ENCODE data around the gene CPEB4. TPM values are rescaled to one million over a fixed set of nuclear protein-coding genes. Genes with fewer than 3 reads are reported as not detected.

CPEB4 gene
- total RNA-seq, 1 experiment from 2014 or later: 86.7 TPM

GRCh38 chr5:173881811-173882575, 6.2 kb upstream of the CPEB4 start:
- Mint-ChIP-seq H3K9me3 (ENCODE audit: unreplicated experiment) (peaks cover 7% of the 10 kb centered on the region), H3K4me3 (ENCODE audit: unreplicated experiment) (no peak overlapping the region), H3K36me3 (ENCODE audit: insufficient read depth, unreplicated experiment) (peaks cover 10% of the 10 kb centered on the region), H3K4me1 (ENCODE audit: insufficient read depth, unreplicated experiment) (peaks cover 56% of the 10 kb centered on the region), H3K27me3 (ENCODE audit: insufficient read depth, unreplicated experiment) (no peaks in the 10 kb centered on the region), H3K27ac (ENCODE audit: low read depth, unreplicated experiment) (peak overlapping the region; percentile 64)
- ChIA-PET CTCF (interaction anchor here (1.0 to 1.2 kb wide), 2 partner anchors 13 to 26 kb away, joined by 3 to 5 read pairs; no protein-coding TSS in a partner anchor), POLR2A (interaction anchor here (0.7 to 7.1 kb wide), 6 partner anchors 8 to 1116 kb away, joined by 3 to 118 read pairs (median 4); no protein-coding TSS in a partner anchor)
- peak; percentile 84 for DNase-seq (ENCODE audit: unreplicated experiment)
- TF ChIP-seq, protein P1, sequence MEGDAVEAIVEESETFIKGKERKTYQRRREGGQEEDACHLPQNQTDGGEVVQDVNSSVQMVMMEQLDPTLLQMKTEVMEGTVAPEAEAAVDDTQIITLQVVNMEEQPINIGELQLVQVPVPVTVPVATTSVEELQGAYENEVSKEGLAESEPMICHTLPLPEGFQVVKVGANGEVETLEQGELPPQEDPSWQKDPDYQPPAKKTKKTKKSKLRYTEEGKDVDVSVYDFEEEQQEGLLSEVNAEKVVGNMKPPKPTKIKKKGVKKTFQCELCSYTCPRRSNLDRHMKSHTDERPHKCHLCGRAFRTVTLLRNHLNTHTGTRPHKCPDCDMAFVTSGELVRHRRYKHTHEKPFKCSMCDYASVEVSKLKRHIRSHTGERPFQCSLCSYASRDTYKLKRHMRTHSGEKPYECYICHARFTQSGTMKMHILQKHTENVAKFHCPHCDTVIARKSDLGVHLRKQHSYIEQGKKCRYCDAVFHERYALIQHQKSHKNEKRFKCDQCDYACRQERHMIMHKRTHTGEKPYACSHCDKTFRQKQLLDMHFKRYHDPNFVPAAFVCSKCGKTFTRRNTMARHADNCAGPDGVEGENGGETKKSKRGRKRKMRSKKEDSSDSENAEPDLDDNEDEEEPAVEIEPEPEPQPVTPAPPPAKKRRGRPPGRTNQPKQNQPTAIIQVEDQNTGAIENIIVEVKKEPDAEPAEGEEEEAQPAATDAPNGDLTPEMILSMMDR (IDR thresholded peaks at IDR 0.05; ENCODE audit: unreplicated experiment): no peak
- intact Hi-C loops (cut with micrococcal nuclease): no loop called here
- BruUV-seq (replicated peaks): no TSS peak

DNA sequence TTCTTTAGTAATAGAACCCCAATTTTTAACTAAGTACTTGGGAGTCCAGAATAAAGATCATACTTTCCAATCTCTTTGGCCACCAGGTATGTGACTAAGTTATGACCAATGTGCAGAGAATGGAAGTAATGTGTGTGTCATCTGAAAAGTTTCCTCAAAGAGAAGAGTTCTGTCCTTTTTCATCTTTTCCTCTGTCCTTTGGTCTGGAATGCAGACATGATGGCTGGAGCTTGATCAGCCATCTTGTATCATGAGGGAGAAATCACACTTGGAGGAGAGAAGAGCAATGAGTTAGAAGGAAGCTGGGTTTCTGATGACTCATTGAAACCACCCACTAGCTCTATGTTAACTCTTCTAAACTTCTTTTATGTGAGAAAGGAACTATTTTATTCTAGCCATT, 5.5 kb upstream of the CPEB4 start:
- TF ChIP-seq, protein P1 (IDR thresholded peaks at IDR 0.05; ENCODE audit: unreplicated experiment): no peak
- Mint-ChIP-seq H3K4me3 (ENCODE audit: unreplicated experiment) (no peak overlapping the region), H3K4me1 (ENCODE audit: insufficient read depth, unreplicated experiment) (peaks cover 60% of the 10 kb centered on the region), H3K27me3 (ENCODE audit: insufficient read depth, unreplicated experiment) (no peaks in the 10 kb centered on the region), H3K36me3 (ENCODE audit: insufficient read depth, unreplicated experiment) (peaks cover 10% of the 10 kb centered on the region), H3K9me3 (ENCODE audit: unreplicated experiment) (peaks cover 7% of the 10 kb centered on the region), H3K27ac (ENCODE audit: low read depth, unreplicated experiment) (peak overlapping the region; percentile 64)
- intact Hi-C loops (cut with micrococcal nuclease): no loop called here
- DNase-seq (ENCODE audit: unreplicated experiment): peak; percentile 16
- ChIA-PET CTCF (interaction anchor here (0.6 to 1.8 kb wide), 3 partner anchors 27 to 1107 kb away, joined by 3 to 5 read pairs (median 3); no protein-coding TSS in a partner anchor), POLR2A (interaction anchor here (0.8 to 7.1 kb wide), 6 partner anchors 9 to 1116 kb away, joined by 3 to 118 read pairs (median 8); no protein-coding TSS in a partner anchor)
- BruUV-seq (replicated peaks): no TSS peak

DNA sequence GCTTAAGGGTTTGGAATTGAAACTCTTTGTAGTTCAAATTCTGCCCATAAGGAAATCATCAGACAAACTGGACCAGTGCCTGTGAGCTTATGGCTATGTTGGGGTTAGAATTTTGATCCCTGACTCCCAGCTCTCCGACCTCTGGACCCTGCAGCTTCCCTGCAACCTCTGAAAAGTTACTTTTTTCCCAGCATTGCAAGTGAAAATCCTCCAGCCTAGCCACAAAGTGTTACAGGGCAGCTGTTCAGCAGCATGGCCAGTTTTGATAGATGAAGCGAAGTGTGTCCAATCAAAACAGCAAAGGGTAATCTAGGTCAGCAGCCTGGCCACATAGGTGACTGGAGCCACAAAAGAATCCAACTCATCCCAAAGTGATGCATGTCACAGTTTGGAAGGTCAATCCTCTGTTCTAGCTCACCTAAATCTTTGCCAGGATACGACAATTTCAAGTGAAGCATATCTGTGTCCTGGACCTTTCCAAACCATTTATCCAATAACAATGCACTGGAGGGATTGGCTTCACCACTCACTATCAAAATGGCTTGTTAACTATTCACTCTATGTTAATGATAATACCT, 4.7 kb upstream of the CPEB4 start:
- intact Hi-C loops (cut with micrococcal nuclease): no loop called here
- no peak overlapping the region for H3K4me3 Mint-ChIP-seq (ENCODE audit: unreplicated experiment)
- H3K36me3 Mint-ChIP-seq (ENCODE audit: insufficient read depth, unreplicated experiment): peaks cover 15% of the 10 kb centered on the region
- peaks cover 54% of the 10 kb centered on the region for H3K4me1 Mint-ChIP-seq (ENCODE audit: insufficient read depth, unreplicated experiment)
- peaks cover 7% of the 10 kb centered on the region for H3K9me3 Mint-ChIP-seq (ENCODE audit: unreplicated experiment)
- H3K27ac Mint-ChIP-seq (ENCODE audit: low read depth, unreplicated experiment): peak overlapping the region; percentile 93
- CTCF ChIA-PET: interaction anchor here (0.5 to 1.8 kb wide), 5 partner anchors 21 to 1108 kb away, joined by 3 to 5 read pairs (median 3); no protein-coding TSS in a partner anchor
- TF ChIP-seq, protein P1 (IDR thresholded peaks at IDR 0.05; ENCODE audit: unreplicated experiment): no peak
- H3K27me3 Mint-ChIP-seq (ENCODE audit: insufficient read depth, unreplicated experiment): no peaks in the 10 kb centered on the region
- no TSS peak for BruUV-seq (replicated peaks)
- POLR2A ChIA-PET: interaction anchor here (0.7 to 7.1 kb wide), 18 partner anchors 10 to 826 kb away, joined by 3 to 118 read pairs (median 8); no protein-coding TSS in a partner anchor
- no peak for DNase-seq (ENCODE audit: unreplicated experiment)

All from MCF 10A (cell line).